ENCODE data around the gene RHBDD2.

Gene RHBDD2

GRCh38 chr7:75920431-75921161, 41.8 kb downstream of the RHBDD2 start:
- no peak for FAIRE-seq

GRCh38 chr7:75921479-75921878, 42.6 kb downstream of the RHBDD2 start:
- FAIRE-seq: no peak

- no peak for FAIRE-seq
These were observed 44.3 kb downstream of the RHBDD2 start for GRCh38 chr7:75922966-75923603.

GRCh38 chr7:75924256-75924655, 45.4 kb downstream of the RHBDD2 start:
- FAIRE-seq: no peak

GRCh38 chr7:75924889-75925288, 46.1 kb downstream of the RHBDD2 start:
- no peak for FAIRE-seq

GRCh38 chr7:75925717-75926435, 47.0 kb downstream of the RHBDD2 start:
- no peak for FAIRE-seq

GRCh38 chr7:75928568-75928914, 49.7 kb downstream of the RHBDD2 start:
- FAIRE-seq: no peak

- no peak for FAIRE-seq
These were observed 52.8 kb downstream of the RHBDD2 start for GRCh38 chr7:75931680-75932079.

- FAIRE-seq: no peak
These were observed 59.3 kb downstream of the RHBDD2 start for GRCh38 chr7:75937958-75938786.

All from endometrium (tissue), 2 donors.